Retinal pigment epithelial cell (primary cell): ENCODE results near the gene RTF2.

Experiments used
- DNase-seq: peaks from one replicate; pipeline ENCODE4 v3.0.0-alpha.2; 2010; ENCODE audit warnings: low read depth
- H3K4me3 ChIP-seq: 2 replicates; pipeline ENCODE4 v1.5.1; 2011; ENCODE audit warnings: mild to moderate bottlenecking, low read length, control low read depth, moderate library complexity
- TF ChIP-seq, protein P1 (sequence below): conservative IDR thresholded peaks from 2 replicates; pipeline ENCODE4 v1.5.1; 2011; ENCODE audit warnings: low read depth, low read length, control low read depth, inconsistent platforms

RTF2 gene

DNA sequence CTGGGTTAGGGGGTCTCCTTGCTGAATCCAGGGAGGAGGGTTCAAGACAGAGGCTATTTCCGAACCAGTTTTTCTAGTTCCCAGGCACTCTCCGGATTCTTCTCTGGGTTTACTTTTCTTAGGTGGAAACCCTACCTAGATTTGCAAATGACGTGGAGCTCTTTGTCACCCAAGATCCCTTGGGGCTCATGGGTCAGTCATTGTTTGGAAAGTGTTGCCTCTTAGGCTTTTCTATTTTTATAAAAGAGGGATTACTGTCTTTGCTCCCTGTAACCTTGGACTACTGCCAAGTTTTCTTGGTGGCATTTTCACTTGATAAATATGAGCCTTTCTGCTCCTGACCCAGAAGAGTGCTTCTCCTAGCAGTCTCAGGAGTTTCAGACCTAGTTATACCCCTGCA lies 98.2 kb downstream of the RTF2 start:
- TF ChIP-seq, protein P1, sequence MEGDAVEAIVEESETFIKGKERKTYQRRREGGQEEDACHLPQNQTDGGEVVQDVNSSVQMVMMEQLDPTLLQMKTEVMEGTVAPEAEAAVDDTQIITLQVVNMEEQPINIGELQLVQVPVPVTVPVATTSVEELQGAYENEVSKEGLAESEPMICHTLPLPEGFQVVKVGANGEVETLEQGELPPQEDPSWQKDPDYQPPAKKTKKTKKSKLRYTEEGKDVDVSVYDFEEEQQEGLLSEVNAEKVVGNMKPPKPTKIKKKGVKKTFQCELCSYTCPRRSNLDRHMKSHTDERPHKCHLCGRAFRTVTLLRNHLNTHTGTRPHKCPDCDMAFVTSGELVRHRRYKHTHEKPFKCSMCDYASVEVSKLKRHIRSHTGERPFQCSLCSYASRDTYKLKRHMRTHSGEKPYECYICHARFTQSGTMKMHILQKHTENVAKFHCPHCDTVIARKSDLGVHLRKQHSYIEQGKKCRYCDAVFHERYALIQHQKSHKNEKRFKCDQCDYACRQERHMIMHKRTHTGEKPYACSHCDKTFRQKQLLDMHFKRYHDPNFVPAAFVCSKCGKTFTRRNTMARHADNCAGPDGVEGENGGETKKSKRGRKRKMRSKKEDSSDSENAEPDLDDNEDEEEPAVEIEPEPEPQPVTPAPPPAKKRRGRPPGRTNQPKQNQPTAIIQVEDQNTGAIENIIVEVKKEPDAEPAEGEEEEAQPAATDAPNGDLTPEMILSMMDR = no peak
- DNase-seq = peak; percentile 15
- no peak overlapping the region for H3K4me3 ChIP-seq
